HepG2 (cell line): Measurements from ENCODE around the gene BRIP1. TPM values are rescaled to one million over a fixed set of nuclear protein-coding genes. Genes with fewer than 3 reads are reported as not detected.

ENCODE experiments used
- ATAC-seq: fragments of 200-7000 bp; cut with Tn5 transposase; 3 replicates; pipeline ENCODE4 v1.9.1; 2020; ENCODE audit warnings: mild to moderate bottlenecking, moderate library complexity
- BruUV-seq: library from RNA; stranded (reverse); fragments of 400-500 nt; replicated peaks from 2 replicates; lab custom pipeline; 2021; lab: Mats Ljungman, UMichigan
- CTCF ChIA-PET: fragments of 300-600 bp; formaldehyde crosslinking; extraction: SDS; loops from one replicate; lab custom pipeline; 2021; ENCODE audit warnings: low total read pairs, inconsistent platforms, low intra/inter-chr PET ratio; lab: Yijun Ruan, JAX
- POLR2A ChIA-PET: fragments of 350-600 bp; sonication (Branson Sonifier 250); formaldehyde crosslinking; loops from one replicate; lab custom pipeline; 2020; ENCODE audit warnings: antibody characterized with exemption, inconsistent platforms; lab: Yijun Ruan, JAX
- DNase-seq: peaks from one replicate; pipeline ENCODE4 v3.0.0-alpha.2; 2015; ENCODE audit warnings: low spot score
- FAIRE-seq: peaks from 3 replicates; lab custom pipeline; 2011; peaks lifted over from hg19 to GRCh38; lab: Jason Lieb, UNC
- H2AFZ ChIP-seq: one replicate; pipeline ENCODE4 v1.6.1; 2011; ENCODE audit warnings: low read length, inconsistent platforms
- H3K27ac ChIP-seq: fragments of 300-600 bp; 3 replicates; pipeline ENCODE4 v1.8.0; 2011; ENCODE audit warnings: mixed run types, mild to moderate bottlenecking, mixed read lengths, low read length, inconsistent platforms; ENCODE audit not compliant: insufficient read depth; ENCODE audit errors: extremely low read length
- H3K27me3 ChIP-seq, 2 experiments: fragments of 200-600 bp in 1 of 2; 2 replicates in 1 of 2; 3 replicates in 1 of 2; pipeline versions ENCODE4 v1.6.0 to v1.8.0; 2011; ENCODE audit warnings: low read length in 2 of 2, mild to moderate bottlenecking in 2 of 2, moderate library complexity in 2 of 2, inconsistent platforms in 1 of 2; ENCODE audit not compliant: insufficient read depth in 2 of 2, control insufficient read depth in 1 of 2
- H3K36me3 ChIP-seq, 2 experiments: fragments of 200-600 bp in 1 of 2; replicated peaks in 1 of 2; 2 replicates in 1 of 2; 3 replicates in 1 of 2; pipeline versions ENCODE4 v1.5.1 to v1.8.0; 2011; ENCODE audit warnings: low read length in 2 of 2, inconsistent platforms in 1 of 2; ENCODE audit not compliant: insufficient read depth in 2 of 2, control insufficient read depth in 1 of 2
- H3K4me1 ChIP-seq: 2 replicates; pipeline ENCODE4 v1.5.1; 2012; ENCODE audit warnings: low read length, inconsistent platforms; ENCODE audit not compliant: insufficient read depth
- H3K4me2 ChIP-seq: 2 replicates; pipeline ENCODE4 v1.6.0; 2011; ENCODE audit warnings: low read depth, low read length, inconsistent platforms
- H3K4me3 ChIP-seq, 3 experiments: fragments of 200-600 bp in 1 of 3; sonication (generic), shearing (Covaris generic) in 1 of 3; replicated peaks in 1 of 3; 2 replicates each; pipeline ENCODE4 v1.5.1; 2011 to 2016; ENCODE audit warnings: low read length in 3 of 3, inconsistent platforms in 2 of 3, low read depth in 2 of 3, mild to moderate bottlenecking in 2 of 3, control low read depth in 1 of 3, mixed read lengths in 1 of 3; ENCODE audit not compliant: insufficient read depth in 1 of 3
- H3K79me2 ChIP-seq: one replicate; pipeline ENCODE4 v1.6.1; 2011; ENCODE audit warnings: low read length, inconsistent platforms; ENCODE audit not compliant: insufficient read depth
- H3K9ac ChIP-seq: 2 replicates; pipeline ENCODE4 v1.6.0; 2011; ENCODE audit warnings: mild to moderate bottlenecking, low read depth, low read length, inconsistent platforms; ENCODE audit not compliant: insufficient read depth
- H3K9me3 ChIP-seq: 2 replicates; pipeline ENCODE4 v1.5.1; 2012; ENCODE audit warnings: mild to moderate bottlenecking, low read length
- H4K20me1 ChIP-seq: 2 replicates; pipeline ENCODE4 v1.6.0; 2011; ENCODE audit warnings: inconsistent platforms, mild to moderate bottlenecking, low read length, moderate library complexity; ENCODE audit not compliant: insufficient read depth
- AKAP8 ChIP-seq: sonication (generic); formaldehyde crosslinking; IDR thresholded peaks from 2 replicates; pipeline ENCODE4 v1.5.1; 2020; ENCODE audit warnings: mild to moderate bottlenecking, missing genetic modification reagents
- CAMTA2 ChIP-seq: sonication (generic); formaldehyde crosslinking; IDR thresholded peaks from 2 replicates; pipeline ENCODE4 v1.4.0; 2020; ENCODE audit warnings: mild to moderate bottlenecking, missing genetic modification reagents, borderline replicate concordance
- GTF3A ChIP-seq: sonication (generic); formaldehyde crosslinking; conservative IDR thresholded peaks from 2 replicates; pipeline ENCODE4 v1.4.0; 2020; ENCODE audit warnings: mild to moderate bottlenecking, missing genetic modification reagents
- IRF2 ChIP-seq: IDR thresholded peaks from 2 replicates; pipeline ENCODE4 v1.6.1; 2018; ENCODE audit warnings: missing genetic modification reagents, missing compliant biosample characterization
- ISX ChIP-seq: sonication (generic); formaldehyde crosslinking; conservative IDR thresholded peaks from 2 replicates; pipeline ENCODE4 v1.5.0; 2020; ENCODE audit warnings: missing genetic modification reagents
- JUNB ChIP-seq: sonication (generic); formaldehyde crosslinking; IDR thresholded peaks from 2 replicates; pipeline ENCODE4 v1.8.0; 2022; ENCODE audit warnings: missing genetic modification reagents, mild to moderate bottlenecking, borderline replicate concordance
- MYC ChIP-seq: sonication (generic); formaldehyde crosslinking; IDR thresholded peaks from 2 replicates; pipeline ENCODE4 v1.9.0; 2021; ENCODE audit warnings: missing genetic modification reagents, borderline replicate concordance
- STAT5B ChIP-seq: sonication (generic); formaldehyde crosslinking; IDR thresholded peaks from 2 replicates; pipeline ENCODE4 v1.4.0; 2020; ENCODE audit warnings: missing genetic modification reagents
- TIGD3 ChIP-seq: sonication (generic); formaldehyde crosslinking; IDR thresholded peaks from 2 replicates; pipeline ENCODE4 v1.5.1; 2020; ENCODE audit warnings: mild to moderate bottlenecking, missing genetic modification reagents, borderline replicate concordance
- ZNF251 ChIP-seq: sonication (generic); formaldehyde crosslinking; IDR thresholded peaks from 2 replicates; pipeline ENCODE4 v1.9.0; 2021; ENCODE audit warnings: mild to moderate bottlenecking, missing genetic modification reagents
- ZNF34 ChIP-seq: sonication (generic); formaldehyde crosslinking; IDR thresholded peaks from 2 replicates; pipeline ENCODE4 v1.4.0; 2020; ENCODE audit warnings: mild to moderate bottlenecking, missing genetic modification reagents, borderline replicate concordance
- ZSCAN30 ChIP-seq: sonication (generic); formaldehyde crosslinking; IDR thresholded peaks from 2 replicates; pipeline ENCODE4 v1.5.0; 2020; ENCODE audit warnings: mild to moderate bottlenecking, missing genetic modification reagents
- WGBS: methylation state at CpG from one replicate; pipeline ENCODE4 v1.1.6; 2017; ENCODE audit warnings: low lambda C conversion rate; 5-methylcytosine and 5-hydroxymethylcytosine counted together
- in situ Hi-C: cut with HindIII; loops from 2 replicates; pipeline ENCODE4 v1.10.0; 2017; ENCODE audit warnings: low pct_unique_long_range_greater_than_20kb; ENCODE audit not compliant: extremely low pct_ligation_motif_present
- intact Hi-C: fragments of 100-400 bp; cut with micrococcal nuclease; formaldehyde crosslinking; loops from one replicate; pipeline ENCODE4 v1.10.0; 2022; ENCODE audit not compliant: unreplicated experiment
- polyA plus RNA-seq, 8 experiments: library from polyadenylated mRNA; depleted of rRNA in 3 of 8; stranded (reverse) in 7 of 8; unstranded in 1 of 8; fragments of >200 nt; fragmentation: Illumina TruSeq in 4 of 8; extraction: Trizol in 4 of 8; gene quantifications; 2 replicates each; pipeline versions ENCODE4 v1.2.1 to v1.2.3, GENCODE V29; 2011 to 2016; ENCODE audit warnings: low read depth in 4 of 8, missing spikeins in 1 of 8, mixed read lengths in 1 of 8; ENCODE audit not compliant: insufficient read depth in 1 of 8
- total RNA-seq, 5 experiments: library from RNA; depleted of rRNA; stranded (reverse); fragments of >200 nt; fragmentation: Illumina TruSeq; extraction: Trizol; gene quantifications; 2 replicates each; pipeline ENCODE4 v1.2.3, GENCODE V29; 2016; ENCODE audit warnings: low read depth in 1 of 5
- TF ChIP-seq, protein P1 (sequence below): sonication (generic); formaldehyde crosslinking; IDR thresholded peaks from 2 replicates; pipeline ENCODE4 v1.4.0; 2020; ENCODE audit warnings: mild to moderate bottlenecking, missing genetic modification reagents
- TF ChIP-seq, protein P2 (sequence below): sonication (generic); formaldehyde crosslinking; IDR thresholded peaks from 2 replicates; pipeline ENCODE4 v1.9.0; 2021; ENCODE audit warnings: missing genetic modification reagents, borderline replicate concordance

The BRIP1 gene
- total and polyA plus RNA-seq, 2 of the 13 experiments (the other 11 are each of a cell fraction or from before 2014, with no cell fraction given): 3.8 to 27.7 TPM

- no peak for ATAC-seq
- no peak overlapping the region for H3K27ac ChIP-seq
- no peak overlapping the region for H2AFZ ChIP-seq
- in situ Hi-C loops: loop anchor here (25.0 kb wide), 1 partner anchor 834 kb away; no protein-coding TSS in a partner anchor
- no peak for FAIRE-seq
- ChIA-PET CTCF (no interaction called here), POLR2A (no interaction called here)
- H3K9ac ChIP-seq: no peak overlapping the region
- H3K36me3 ChIP-seq: peaks cover 14 to 34% of the 10 kb centered on the region in 2 experiments
- no peak for TF ChIP-seq ZNF34
- TF ChIP-seq GTF3A (CRISPR knock-in tag): no peak
- TF ChIP-seq MYC (CRISPR knock-in tag): no peak
- no peak for TF ChIP-seq AKAP8 (CRISPR knock-in tag)
- TF ChIP-seq JUNB (CRISPR knock-in tag): no peak
- no peak for TF ChIP-seq ZNF251 (CRISPR knock-in tag)
- TF ChIP-seq, protein P1, sequence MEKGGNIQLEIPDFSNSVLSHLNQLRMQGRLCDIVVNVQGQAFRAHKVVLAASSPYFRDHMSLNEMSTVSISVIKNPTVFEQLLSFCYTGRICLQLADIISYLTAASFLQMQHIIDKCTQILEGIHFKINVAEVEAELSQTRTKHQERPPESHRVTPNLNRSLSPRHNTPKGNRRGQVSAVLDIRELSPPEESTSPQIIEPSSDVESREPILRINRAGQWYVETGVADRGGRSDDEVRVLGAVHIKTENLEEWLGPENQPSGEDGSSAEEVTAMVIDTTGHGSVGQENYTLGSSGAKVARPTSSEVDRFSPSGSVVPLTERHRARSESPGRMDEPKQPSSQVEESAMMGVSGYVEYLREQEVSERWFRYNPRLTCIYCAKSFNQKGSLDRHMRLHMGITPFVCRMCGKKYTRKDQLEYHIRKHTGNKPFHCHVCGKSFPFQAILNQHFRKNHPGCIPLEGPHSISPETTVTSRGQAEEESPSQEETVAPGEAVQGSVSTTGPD (CRISPR knock-in tag): no peak
- H3K4me2 ChIP-seq: no peak overlapping the region
- no peaks in the 10 kb centered on the region for H4K20me1 ChIP-seq
- WGBS: 98% methylated on average over 8 of the region's 8 CpGs
- H3K4me1 ChIP-seq: no peaks in the 10 kb centered on the region
- intact Hi-C loops: no loop called here
- DNase-seq: no peak
- H3K79me2 ChIP-seq: no peaks in the 10 kb centered on the region
- H3K4me3 ChIP-seq: no peak overlapping the region
- no peaks in the 10 kb centered on the region for H3K27me3 ChIP-seq
- H3K9me3 ChIP-seq: no peaks in the 10 kb centered on the region
- no TSS peak for BruUV-seq
Measured at GRCh38 chr17:61846088-61846487, 17.2 kb downstream of the BRIP1 start.

GRCh38 chr17:61843435-61843834 is 19.9 kb downstream of the BRIP1 start:
- CTCF ChIA-PET: no interaction called here
- peaks cover 14 to 32% of the 10 kb centered on the region in 2 experiments for H3K36me3 ChIP-seq
- FAIRE-seq (no peak), DNase-seq (no peak), ATAC-seq (no peak)
- H3K9ac ChIP-seq: no peak overlapping the region
- H3K4me2 ChIP-seq: no peak overlapping the region
- intact Hi-C loops (no loop called here), in situ Hi-C loops (loop anchor here (25.0 kb wide), 1 partner anchor 831 kb away; no protein-coding TSS in a partner anchor)
- POLR2A ChIA-PET: no interaction called here
- WGBS: 100% methylated on average over 1 of the region's 1 CpG
- H3K4me1 ChIP-seq: no peaks in the 10 kb centered on the region
- BruUV-seq: no TSS peak
- H4K20me1 ChIP-seq: no peaks in the 10 kb centered on the region
- no peaks in the 10 kb centered on the region for H3K79me2 ChIP-seq
- H3K27me3 ChIP-seq: no peaks in the 10 kb centered on the region
- H3K27ac ChIP-seq: no peak overlapping the region
- H2AFZ ChIP-seq: no peak overlapping the region
- H3K9me3 ChIP-seq: no peaks in the 10 kb centered on the region
- H3K4me3 ChIP-seq: no peak overlapping the region
- TF ChIP-seq IRF2 (CRISPR knock-in tag) (no peak), CAMTA2 (CRISPR knock-in tag) (no peak), TIGD3 (CRISPR knock-in tag) (no peak), ZSCAN30 (CRISPR knock-in tag) (no peak), STAT5B (CRISPR knock-in tag) (no peak), ISX (CRISPR knock-in tag) (no peak)
- TF ChIP-seq, protein P2, sequence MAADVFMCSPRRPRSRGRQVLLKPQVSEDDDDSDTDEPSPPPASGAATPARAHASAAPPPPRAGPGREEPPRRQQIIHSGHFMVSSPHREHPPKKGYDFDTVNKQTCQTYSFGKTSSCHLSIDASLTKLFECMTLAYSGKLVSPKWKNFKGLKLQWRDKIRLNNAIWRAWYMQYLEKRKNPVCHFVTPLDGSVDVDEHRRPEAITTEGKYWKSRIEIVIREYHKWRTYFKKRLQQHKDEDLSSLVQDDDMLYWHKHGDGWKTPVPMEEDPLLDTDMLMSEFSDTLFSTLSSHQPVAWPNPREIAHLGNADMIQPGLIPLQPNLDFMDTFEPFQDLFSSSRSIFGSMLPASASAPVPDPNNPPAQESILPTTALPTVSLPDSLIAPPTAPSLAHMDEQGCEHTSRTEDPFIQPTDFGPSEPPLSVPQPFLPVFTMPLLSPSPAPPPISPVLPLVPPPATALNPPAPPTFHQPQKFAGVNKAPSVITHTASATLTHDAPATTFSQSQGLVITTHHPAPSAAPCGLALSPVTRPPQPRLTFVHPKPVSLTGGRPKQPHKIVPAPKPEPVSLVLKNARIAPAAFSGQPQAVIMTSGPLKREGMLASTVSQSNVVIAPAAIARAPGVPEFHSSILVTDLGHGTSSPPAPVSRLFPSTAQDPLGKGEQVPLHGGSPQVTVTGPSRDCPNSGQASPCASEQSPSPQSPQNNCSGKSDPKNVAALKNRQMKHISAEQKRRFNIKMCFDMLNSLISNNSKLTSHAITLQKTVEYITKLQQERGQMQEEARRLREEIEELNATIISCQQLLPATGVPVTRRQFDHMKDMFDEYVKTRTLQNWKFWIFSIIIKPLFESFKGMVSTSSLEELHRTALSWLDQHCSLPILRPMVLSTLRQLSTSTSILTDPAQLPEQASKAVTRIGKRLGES (CRISPR knock-in tag): no peak
